ENCODE measurements around the gene TNNC1. TPM values are rescaled to one million over a fixed set of nuclear protein-coding genes. Genes with fewer than 3 reads are reported as not detected.

The TNNC1 gene
- total RNA-seq, 1 donor from 2014 or later: 8,054 TPM

GRCh38 chr3:52435246-52436101 is 18.4 kb downstream of the TNNC1 start:
- intact Hi-C loops (cut with DNase I): no loop called here
- no peak for DNase-seq (ENCODE audit: low spot score)

DNA sequence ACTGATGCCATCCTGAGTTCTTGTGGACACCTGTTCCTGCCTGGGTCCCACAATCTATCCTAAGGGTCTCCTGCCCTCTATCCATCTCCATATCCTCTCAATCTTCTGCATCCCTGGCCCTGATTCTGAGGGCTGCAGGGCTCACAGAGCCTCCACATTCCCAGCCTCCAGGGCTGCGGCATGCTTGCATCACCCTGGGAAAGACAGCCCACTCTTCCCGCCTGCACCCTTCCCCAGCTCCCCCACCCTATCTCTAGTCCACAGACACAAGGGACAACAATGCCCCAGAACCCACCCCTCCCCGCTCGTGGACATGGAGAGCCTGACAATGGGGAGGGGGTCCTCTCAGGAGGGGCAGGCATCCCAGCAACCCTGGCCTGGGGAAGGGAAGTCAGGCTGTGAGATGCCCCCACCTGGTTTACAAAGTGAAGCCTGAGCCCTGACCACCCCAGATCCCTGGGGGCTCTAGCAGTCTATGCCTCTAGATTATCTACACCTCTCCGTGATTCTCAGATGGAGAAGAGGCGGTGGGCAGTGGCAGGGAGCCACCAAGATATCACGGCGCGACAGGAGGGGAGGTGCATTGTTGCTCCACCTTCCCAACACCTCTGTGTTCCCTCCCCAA is 19.2 kb downstream of the TNNC1 start:
- intact Hi-C loops (cut with DNase I): no loop called here
- DNase-seq (ENCODE audit: low spot score): no peak

- intact Hi-C loops (cut with DNase I): no loop called here
- peak; percentile 59 for DNase-seq (ENCODE audit: low spot score)
Measured at GRCh38 chr3:52433996-52434479, 19.8 kb downstream of the TNNC1 start.

DNA sequence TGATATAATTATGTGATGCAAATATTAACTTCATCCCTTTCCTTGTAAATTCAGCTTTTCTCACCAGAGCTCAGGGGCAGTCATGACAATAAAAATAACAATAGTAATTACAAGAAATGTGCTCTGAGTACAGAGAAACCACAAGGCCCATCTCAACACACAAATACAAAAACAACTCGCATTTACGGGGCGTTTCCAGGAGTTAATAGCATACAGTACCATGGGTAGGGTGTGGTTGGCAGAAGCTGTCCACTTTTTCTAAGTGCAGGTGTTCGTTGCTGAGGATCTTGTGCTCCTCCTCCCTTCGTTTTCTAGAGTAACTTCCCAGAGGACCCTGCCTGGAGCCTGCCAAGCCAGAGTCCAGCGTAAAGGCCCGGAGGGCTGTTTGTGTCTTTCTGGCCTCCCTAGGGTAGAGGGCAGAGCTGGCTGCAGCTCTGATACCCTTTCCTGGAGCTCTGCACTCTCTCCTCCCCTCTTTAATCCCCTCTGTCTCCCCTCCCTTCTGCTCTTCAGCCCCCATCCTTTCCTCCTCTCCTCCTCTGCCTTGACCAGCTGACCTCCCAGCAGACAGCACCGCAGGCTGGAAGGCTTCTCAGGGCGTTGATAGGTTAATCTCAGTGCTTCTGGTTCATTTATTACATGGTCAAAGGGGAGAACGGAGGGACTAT is 20.4 kb downstream of the TNNC1 start:
- intact Hi-C loops (cut with DNase I): no loop called here

DNA sequence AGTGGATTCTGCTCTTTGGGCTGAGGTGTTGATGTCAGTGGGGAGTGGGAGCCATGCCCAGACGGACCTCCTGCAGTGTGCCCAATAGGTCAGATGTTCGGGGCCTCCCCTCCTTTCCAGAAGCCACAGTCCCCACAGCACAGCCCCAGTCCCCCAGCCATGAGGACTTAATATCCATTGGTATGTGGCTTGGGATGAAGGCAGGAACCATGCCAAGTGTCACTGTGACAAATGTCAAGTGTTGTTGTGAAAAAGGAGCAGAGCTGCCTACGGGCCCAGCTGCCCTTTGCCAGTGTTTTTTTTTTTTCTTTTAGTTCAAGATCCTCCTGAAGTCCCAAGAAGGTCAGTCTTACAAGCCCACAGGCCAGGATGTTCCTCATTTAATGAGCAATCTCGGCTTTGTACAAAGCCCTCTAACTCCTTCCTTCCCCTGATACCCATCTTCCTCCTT is 21.1 kb downstream of the TNNC1 start:
- DNase-seq (ENCODE audit: low spot score): peak; percentile 76
- intact Hi-C loops (cut with DNase I): no loop called here

More for the DNA sequence above, 20.4 kb downstream of the TNNC1 start:
- peak; percentile 57 for DNase-seq (ENCODE audit: low spot score)

DNA sequence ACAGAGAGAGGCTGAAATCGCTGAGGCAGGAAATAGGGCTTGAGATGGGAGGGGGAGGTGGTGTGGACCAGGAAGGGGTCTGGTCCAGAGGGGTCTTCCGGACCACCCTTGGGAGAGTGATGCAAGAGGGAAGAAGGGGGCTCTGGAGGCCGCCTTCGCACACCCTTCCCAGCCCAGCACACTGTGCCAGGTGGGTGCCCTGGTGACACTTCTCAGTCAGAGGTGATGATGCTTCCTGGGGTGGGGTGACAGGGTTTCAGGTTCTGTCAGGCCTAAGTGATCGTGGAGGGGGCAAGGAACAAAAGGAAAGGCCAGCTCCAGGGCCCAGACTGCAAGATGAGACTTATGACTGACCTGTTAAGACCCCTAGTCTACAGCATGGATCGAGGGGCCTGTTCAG is 21.6 kb downstream of the TNNC1 start:
- intact Hi-C loops (cut with DNase I): no loop called here
- peak; percentile 39 for DNase-seq (ENCODE audit: low spot score)

DNA sequence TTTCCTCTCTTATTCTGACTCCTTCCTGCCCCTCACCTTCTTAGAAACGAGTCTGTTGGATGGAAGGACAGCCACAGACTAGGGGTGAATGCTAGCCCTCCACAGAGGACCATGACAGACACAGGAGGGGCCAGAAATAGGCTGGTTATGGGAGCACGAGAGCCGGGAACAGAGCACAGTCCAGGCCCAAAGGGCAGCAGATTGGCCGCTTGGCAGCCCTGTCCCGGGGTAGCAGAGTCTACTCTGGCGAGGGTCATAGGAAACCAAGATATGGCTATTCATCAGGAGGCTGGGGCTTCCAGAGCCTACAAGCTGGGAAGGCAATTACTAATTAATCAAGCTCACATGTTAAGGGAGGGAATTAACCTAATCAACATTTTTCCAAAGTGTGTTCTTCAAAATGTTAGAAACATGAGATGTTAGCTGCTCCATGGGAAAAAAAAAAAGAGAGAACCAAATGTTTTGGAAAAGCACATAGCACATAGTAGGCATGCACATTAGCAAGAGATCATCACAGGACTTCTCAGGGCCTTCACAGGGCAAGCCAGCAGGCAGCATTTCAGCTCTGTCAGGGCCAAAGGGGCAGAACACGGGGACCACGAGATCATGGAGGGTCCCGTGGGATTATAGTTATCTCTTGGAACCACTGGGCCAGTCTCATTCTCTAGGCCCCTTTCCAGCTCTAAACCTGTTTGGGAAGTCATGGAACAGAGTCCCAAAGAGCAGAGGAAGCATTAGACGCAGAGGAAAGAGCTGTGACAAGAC is 22.2 kb downstream of the TNNC1 start:
- peak; percentile 68 for DNase-seq (ENCODE audit: low spot score)
- intact Hi-C loops (cut with DNase I): no loop called here

GRCh38 chr3:52430416-52430810 is 23.4 kb downstream of the TNNC1 start:
- peak; percentile 72 for DNase-seq (ENCODE audit: low spot score)
- intact Hi-C loops (cut with DNase I): no loop called here

DNA sequence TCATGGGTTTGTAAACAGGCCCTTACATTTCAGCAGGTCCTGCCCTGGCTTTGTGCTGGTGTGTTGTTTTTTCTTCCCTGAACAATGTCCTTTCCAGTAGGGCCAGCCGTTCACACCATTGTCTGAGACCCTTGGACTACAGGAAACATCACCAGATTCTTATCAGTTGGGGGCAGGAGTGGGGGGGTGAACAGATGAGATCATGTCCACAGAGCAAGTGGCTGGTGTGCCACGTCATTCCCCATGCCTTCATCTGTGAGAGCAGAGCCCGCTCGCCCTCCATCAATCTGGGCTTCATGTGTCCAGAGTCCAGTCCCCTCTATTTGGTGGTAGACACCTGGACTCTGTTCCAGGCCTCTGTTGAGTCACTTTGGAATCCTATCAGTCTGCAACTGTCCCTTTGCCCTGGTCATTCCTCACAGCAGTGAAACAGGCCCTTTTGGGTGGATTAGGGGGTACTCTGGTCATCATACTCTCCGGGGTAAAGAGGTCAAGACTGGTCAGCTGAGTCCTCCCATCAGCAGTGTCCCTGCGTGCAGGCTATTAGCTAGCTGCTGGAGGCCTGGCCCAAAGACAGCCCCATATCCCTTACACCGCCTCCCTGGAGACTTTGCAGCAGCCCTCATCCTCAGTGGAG is 23.9 kb downstream of the TNNC1 start:
- DNase-seq (ENCODE audit: low spot score): peak; percentile 73
- intact Hi-C loops (cut with DNase I): no loop called here

DNA sequence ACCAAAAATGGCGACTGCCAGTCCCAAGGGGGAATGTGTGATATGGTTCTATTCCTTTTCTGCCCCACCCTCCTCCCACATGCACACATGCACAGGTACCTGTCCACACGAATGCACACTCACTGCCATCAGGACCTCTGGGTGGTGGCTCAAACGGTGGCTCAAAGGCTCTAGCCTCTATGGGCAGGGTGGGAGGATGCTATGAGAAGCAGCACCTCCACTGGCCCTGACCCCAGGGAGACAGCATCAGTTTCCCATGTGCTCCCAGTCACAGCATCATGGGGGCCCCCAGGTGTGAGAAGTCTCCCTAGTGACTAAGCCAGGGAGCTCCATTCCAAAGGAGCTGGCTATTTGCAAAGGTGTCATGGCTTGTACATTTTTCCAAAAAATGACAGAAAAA is 24.8 kb downstream of the TNNC1 start:
- intact Hi-C loops (cut with DNase I): no loop called here
- peak; percentile 68 for DNase-seq (ENCODE audit: low spot score)

DNA sequence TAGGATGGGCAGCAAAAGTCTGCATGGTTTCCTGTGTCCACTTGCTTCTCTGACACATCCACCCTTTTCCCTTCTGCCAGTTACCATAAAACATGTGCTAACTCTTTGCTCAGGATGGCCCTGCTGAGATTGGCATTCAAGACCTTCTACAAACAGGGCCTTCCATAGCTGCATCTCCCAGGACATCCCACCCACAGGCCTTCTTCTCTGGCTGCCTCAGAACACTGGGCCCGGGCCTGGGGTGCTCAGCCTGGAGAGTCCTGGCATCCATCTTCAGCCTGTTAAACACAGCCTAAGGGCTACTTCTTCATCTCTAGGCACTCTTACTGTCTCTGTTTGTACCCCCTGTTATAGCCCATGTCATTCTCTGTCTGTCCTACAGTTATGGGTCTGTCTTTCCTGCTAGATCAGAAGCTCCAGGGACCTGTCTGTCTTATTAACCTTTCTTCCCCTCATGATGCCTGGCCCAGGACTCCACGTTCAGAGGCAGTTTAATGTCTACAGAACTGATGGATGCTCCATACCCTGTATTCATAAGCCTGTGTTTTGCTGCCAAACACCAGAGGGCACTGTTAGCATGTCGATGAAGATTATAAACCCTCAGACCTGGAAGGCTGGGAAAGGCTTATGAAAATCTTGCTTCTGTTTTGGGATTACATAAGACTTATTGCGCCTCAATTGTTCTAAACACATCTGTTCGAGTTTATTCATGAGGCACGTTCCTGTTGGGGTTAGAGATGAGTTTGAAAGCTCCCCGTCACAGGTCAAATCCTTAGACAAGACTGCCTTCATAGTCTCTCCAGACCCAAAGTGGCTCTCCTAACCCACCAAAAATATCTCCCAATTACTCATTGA is 25.5 kb downstream of the TNNC1 start:
- DNase-seq (ENCODE audit: low spot score): peak; percentile 68
- intact Hi-C loops (cut with DNase I): loop anchor here (1.0 kb wide), 1 partner anchor 18 kb away; no protein-coding TSS in a partner anchor

DNA sequence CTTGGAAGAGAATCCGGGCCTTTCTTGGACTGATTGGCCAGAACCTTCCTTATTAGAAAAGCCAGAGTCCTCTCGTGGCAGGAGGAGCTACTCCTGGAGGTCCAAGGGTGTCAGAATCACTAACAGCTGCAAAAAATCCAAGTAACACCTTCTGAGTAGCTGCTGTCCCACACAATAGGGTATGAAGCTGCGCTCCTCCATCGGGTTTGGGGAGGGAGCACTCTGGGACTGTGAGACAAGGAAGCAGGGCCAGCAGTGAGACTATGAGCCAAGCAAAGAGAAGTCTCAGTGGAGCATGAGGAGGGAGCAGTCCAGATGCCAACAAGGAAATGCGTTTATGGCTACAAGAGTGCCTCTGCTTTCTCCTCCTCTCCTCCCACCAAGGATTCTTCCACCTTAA is 30.7 kb downstream of the TNNC1 start:
- DNase-seq (ENCODE audit: low spot score): no peak
- intact Hi-C loops (cut with DNase I): no loop called here

- DNase-seq (ENCODE audit: low spot score): no peak
- intact Hi-C loops (cut with DNase I): no loop called here
Measured at GRCh38 chr3:52422669-52423068, 31.2 kb downstream of the TNNC1 start.

- peak; percentile 46 for DNase-seq (ENCODE audit: low spot score)
- intact Hi-C loops (cut with DNase I): no loop called here
Measured at GRCh38 chr3:52420388-52420787, 33.5 kb downstream of the TNNC1 start.

- DNase-seq (ENCODE audit: low spot score): no peak
- intact Hi-C loops (cut with DNase I): no loop called here
Measured at GRCh38 chr3:52415800-52416199, 38.0 kb downstream of the TNNC1 start.

GRCh38 chr3:52408466-52408865 is 45.4 kb downstream of the TNNC1 start:
- DNase-seq (ENCODE audit: low spot score): no peak
- intact Hi-C loops (cut with DNase I): loop anchor here (5.0 to 10.0 kb wide), 2 partner anchors 121 to 636 kb away; partner anchors contain the start of genes GLYCTK and SFMBT1

GRCh38 chr3:52407779-52408178 is 46.1 kb downstream of the TNNC1 start:
- peak; percentile 46 for DNase-seq (ENCODE audit: low spot score)
- intact Hi-C loops (cut with DNase I): loop anchor here (5.0 to 10.0 kb wide), 2 partner anchors 120 to 637 kb away; partner anchors contain the start of genes GLYCTK and SFMBT1

All from cardiac septum (tissue), 1 donor.